ENCODE measurements around the gene COL23A1. TPM values are rescaled to one million over a fixed set of nuclear protein-coding genes. Genes with fewer than 3 reads are reported as not detected.

Gene COL23A1
- total and polyA plus RNA-seq, 5 donors from 2014 or later = not detected

- Histone ChIP-seq H3K4me3 (ENCODE audit: low read depth, low read length) (no peak overlapping the region), H3K36me3 (ENCODE audit: control insufficient read depth, insufficient read depth, low read length) (no peaks in the 10 kb centered on the region), H3K9me3 (ENCODE audit: control insufficient read depth in 2 of 2, low read length in 2 of 2) (no peaks in the 10 kb centered on the region), H3K4me1 (ENCODE audit: control insufficient read depth, insufficient read depth, low read length, poor library complexity, severe bottlenecking) (no peaks in the 10 kb centered on the region), H3K27ac (ENCODE audit: insufficient read depth, low read length, poor library complexity, severe bottlenecking) (no peak overlapping the region), H3K27me3 (ENCODE audit: control insufficient read depth, insufficient read depth, low read length) (no peaks in the 10 kb centered on the region)
- peaks cover 0 to 2% (median 0%) of the 10 kb centered on the region in 7 donors for H3K9me3 Mint-ChIP-seq
- no peak overlapping the region for H3K27ac Mint-ChIP-seq
- H3K4me1 Mint-ChIP-seq = no peaks in the 10 kb centered on the region
- H3K36me3 Mint-ChIP-seq = no peaks in the 10 kb centered on the region
- no peak for DNase-seq
- no peak for ATAC-seq (ENCODE audit: low read depth in 2 of 2)
- no peaks in the 10 kb centered on the region for H3K27me3 Mint-ChIP-seq
- no peak overlapping the region for H3K4me3 Mint-ChIP-seq
Measured at GRCh38 chr5:178273665-178274541, 316.3 kb downstream of the COL23A1 start.

DNA sequence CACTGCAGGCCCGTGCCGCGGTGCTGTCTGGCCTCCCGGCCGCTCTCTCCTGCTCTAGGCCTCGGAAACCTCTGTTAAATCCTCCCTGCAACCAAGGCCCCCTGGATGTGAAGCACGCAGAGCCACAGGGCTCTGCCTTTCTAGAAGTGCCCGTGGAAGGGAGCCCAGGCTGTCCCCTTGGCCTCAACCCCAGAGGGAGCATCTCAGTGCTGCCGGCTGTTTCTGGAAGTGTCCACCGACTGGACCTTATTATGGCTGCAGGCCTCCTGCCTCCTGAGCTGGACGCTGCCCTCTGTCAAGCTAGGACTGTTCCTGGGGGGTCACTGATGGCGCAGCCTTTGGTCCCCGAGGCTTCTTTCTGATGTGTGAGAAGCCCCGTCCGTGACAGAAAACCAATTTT, 317.2 kb downstream of the COL23A1 start:
- Mint-ChIP-seq H3K9me3 (peaks cover 0 to 2% (median 0%) of the 10 kb centered on the region in 7 donors), H3K4me1 (no peaks in the 10 kb centered on the region), H3K27me3 (no peaks in the 10 kb centered on the region), H3K4me3 (no peak overlapping the region), H3K36me3 (no peaks in the 10 kb centered on the region), H3K27ac (no peak overlapping the region)
- Histone ChIP-seq H3K27me3 (ENCODE audit: control insufficient read depth, insufficient read depth, low read length) (no peaks in the 10 kb centered on the region), H3K4me3 (ENCODE audit: low read depth, low read length) (no peak overlapping the region), H3K4me1 (ENCODE audit: control insufficient read depth, insufficient read depth, low read length, poor library complexity, severe bottlenecking) (no peaks in the 10 kb centered on the region), H3K36me3 (ENCODE audit: control insufficient read depth, insufficient read depth, low read length) (no peaks in the 10 kb centered on the region), H3K27ac (ENCODE audit: insufficient read depth, low read length, poor library complexity, severe bottlenecking) (no peak overlapping the region), H3K9me3 (ENCODE audit: control insufficient read depth in 2 of 2, low read length in 2 of 2) (no peaks in the 10 kb centered on the region)
- ATAC-seq (ENCODE audit: low read depth in 2 of 2) (no peak), DNase-seq (no peak)

GRCh38 chr5:178272591-178272990, 317.6 kb downstream of the COL23A1 start:
- H3K27me3 Mint-ChIP-seq = no peaks in the 10 kb centered on the region
- H3K4me1 Mint-ChIP-seq = no peaks in the 10 kb centered on the region
- Histone ChIP-seq H3K4me1 (ENCODE audit: control insufficient read depth, insufficient read depth, low read length, poor library complexity, severe bottlenecking) (no peaks in the 10 kb centered on the region), H3K4me3 (ENCODE audit: low read depth, low read length) (no peak overlapping the region), H3K36me3 (ENCODE audit: control insufficient read depth, insufficient read depth, low read length) (no peaks in the 10 kb centered on the region), H3K27ac (ENCODE audit: insufficient read depth, low read length, poor library complexity, severe bottlenecking) (no peak overlapping the region), H3K27me3 (ENCODE audit: control insufficient read depth, insufficient read depth, low read length) (no peaks in the 10 kb centered on the region), H3K9me3 (ENCODE audit: control insufficient read depth in 2 of 2, low read length in 2 of 2) (no peaks in the 10 kb centered on the region)
- no peak overlapping the region for H3K4me3 Mint-ChIP-seq
- DNase-seq = no peak
- peaks cover 0 to 2% (median 0%) of the 10 kb centered on the region in 7 donors for H3K9me3 Mint-ChIP-seq
- no peak overlapping the region for H3K27ac Mint-ChIP-seq
- ATAC-seq (ENCODE audit: low read depth in 2 of 2) = no peak
- H3K36me3 Mint-ChIP-seq = no peaks in the 10 kb centered on the region

DNA sequence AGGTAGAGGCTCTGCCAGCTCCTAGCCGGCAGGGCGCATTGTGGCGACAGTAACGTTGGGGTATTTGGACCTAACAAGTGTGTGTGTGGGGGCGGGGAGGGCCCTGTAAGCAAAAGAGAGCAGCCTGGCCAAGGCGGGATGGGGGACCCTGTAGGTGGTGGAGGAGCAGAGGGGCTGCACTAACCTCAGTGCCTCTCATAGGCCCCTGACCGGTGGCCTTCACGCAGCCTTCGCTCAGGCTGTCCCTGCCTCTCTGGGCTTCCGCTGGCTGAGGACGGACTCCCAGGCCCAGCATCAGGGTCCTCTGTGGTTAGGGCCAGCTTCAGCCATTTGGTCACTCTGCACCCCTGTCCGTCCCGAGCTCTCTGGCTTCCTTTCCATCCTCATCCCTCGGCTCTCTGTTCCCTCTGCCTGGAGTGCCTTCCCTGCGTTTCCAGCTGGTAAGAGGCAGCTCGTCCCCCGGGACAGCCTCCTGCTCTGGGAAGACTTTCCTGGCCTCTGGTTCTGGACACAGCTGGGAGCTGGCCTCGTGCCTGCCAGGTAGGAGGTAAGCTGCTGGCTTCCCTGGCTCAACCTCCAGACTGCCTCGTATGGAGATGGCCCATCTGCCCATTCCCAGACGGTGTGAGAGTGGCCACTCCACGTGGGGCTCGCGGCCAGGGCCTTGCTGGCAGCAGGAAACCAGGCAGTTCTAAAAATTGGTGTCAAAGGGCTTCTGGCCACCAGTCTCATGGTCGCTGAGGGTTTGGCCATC, 318.3 kb downstream of the COL23A1 start:
- Histone ChIP-seq H3K27ac (ENCODE audit: insufficient read depth, low read length, poor library complexity, severe bottlenecking) (no peak overlapping the region), H3K36me3 (ENCODE audit: control insufficient read depth, insufficient read depth, low read length) (no peaks in the 10 kb centered on the region), H3K27me3 (ENCODE audit: control insufficient read depth, insufficient read depth, low read length) (no peaks in the 10 kb centered on the region), H3K4me1 (ENCODE audit: control insufficient read depth, insufficient read depth, low read length, poor library complexity, severe bottlenecking) (no peaks in the 10 kb centered on the region), H3K4me3 (ENCODE audit: low read depth, low read length) (no peak overlapping the region), H3K9me3 (ENCODE audit: control insufficient read depth in 2 of 2, low read length in 2 of 2) (no peaks in the 10 kb centered on the region)
- no peak overlapping the region for H3K4me3 Mint-ChIP-seq
- H3K27me3 Mint-ChIP-seq = no peaks in the 10 kb centered on the region
- DNase-seq = no peak
- H3K27ac Mint-ChIP-seq = no peak overlapping the region
- ATAC-seq (ENCODE audit: low read depth in 2 of 2) = no peak
- peaks cover 0 to 2% (median 0%) of the 10 kb centered on the region in 7 donors for H3K9me3 Mint-ChIP-seq
- no peaks in the 10 kb centered on the region for H3K36me3 Mint-ChIP-seq
- no peaks in the 10 kb centered on the region for H3K4me1 Mint-ChIP-seq

GRCh38 chr5:178271231-178271630, 319.0 kb downstream of the COL23A1 start:
- H3K9me3 ChIP-seq (ENCODE audit: control insufficient read depth in 2 of 2, low read length in 2 of 2) = no peaks in the 10 kb centered on the region
- DNase-seq (no peak), ATAC-seq (ENCODE audit: low read depth in 2 of 2) (no peak)
- Mint-ChIP-seq H3K36me3 (no peaks in the 10 kb centered on the region), H3K9me3 (peaks cover 0 to 2% (median 0%) of the 10 kb centered on the region in 7 donors), H3K27ac (no peak overlapping the region), H3K27me3 (no peaks in the 10 kb centered on the region), H3K4me3 (no peak overlapping the region), H3K4me1 (no peaks in the 10 kb centered on the region)
- no peak overlapping the region for H3K27ac ChIP-seq (ENCODE audit: insufficient read depth, low read length, poor library complexity, severe bottlenecking)
- no peak overlapping the region for H3K4me3 ChIP-seq (ENCODE audit: low read depth, low read length)
- H3K4me1 ChIP-seq (ENCODE audit: control insufficient read depth, insufficient read depth, low read length, poor library complexity, severe bottlenecking) = no peaks in the 10 kb centered on the region
- no peaks in the 10 kb centered on the region for H3K27me3 ChIP-seq (ENCODE audit: control insufficient read depth, insufficient read depth, low read length)
- H3K36me3 ChIP-seq (ENCODE audit: control insufficient read depth, insufficient read depth, low read length) = no peaks in the 10 kb centered on the region

DNA sequence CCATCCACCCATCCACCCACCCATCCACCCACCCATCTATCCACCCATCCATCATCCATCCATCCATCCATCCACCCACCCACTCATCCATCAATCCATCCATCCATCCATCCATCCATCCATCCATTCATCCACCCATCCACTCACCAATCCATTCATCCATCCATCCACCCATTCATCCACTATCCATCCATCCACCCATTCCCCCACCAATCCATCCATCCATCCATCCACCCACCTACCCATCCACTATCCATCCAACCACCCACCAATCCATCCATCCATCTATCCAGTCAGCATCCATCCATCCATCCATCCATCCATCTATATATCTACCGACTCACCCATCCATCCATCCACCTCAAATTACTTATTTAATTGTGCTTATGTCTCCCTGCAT, 320.7 kb downstream of the COL23A1 start:
- no peak for DNase-seq
- Mint-ChIP-seq H3K9me3 (peaks cover 0 to 2% (median 0%) of the 10 kb centered on the region in 7 donors), H3K4me1 (no peaks in the 10 kb centered on the region), H3K27ac (no peak overlapping the region), H3K36me3 (no peaks in the 10 kb centered on the region), H3K4me3 (no peak overlapping the region), H3K27me3 (peaks cover 4% of the 10 kb centered on the region)
- Histone ChIP-seq H3K4me1 (ENCODE audit: control insufficient read depth, insufficient read depth, low read length, poor library complexity, severe bottlenecking) (no peaks in the 10 kb centered on the region), H3K36me3 (ENCODE audit: control insufficient read depth, insufficient read depth, low read length) (no peaks in the 10 kb centered on the region), H3K27ac (ENCODE audit: insufficient read depth, low read length, poor library complexity, severe bottlenecking) (no peak overlapping the region), H3K9me3 (ENCODE audit: control insufficient read depth in 2 of 2, low read length in 2 of 2) (no peaks in the 10 kb centered on the region), H3K4me3 (ENCODE audit: low read depth, low read length) (no peak overlapping the region), H3K27me3 (ENCODE audit: control insufficient read depth, insufficient read depth, low read length) (no peaks in the 10 kb centered on the region)
- no peak for ATAC-seq (ENCODE audit: low read depth in 2 of 2)

DNA sequence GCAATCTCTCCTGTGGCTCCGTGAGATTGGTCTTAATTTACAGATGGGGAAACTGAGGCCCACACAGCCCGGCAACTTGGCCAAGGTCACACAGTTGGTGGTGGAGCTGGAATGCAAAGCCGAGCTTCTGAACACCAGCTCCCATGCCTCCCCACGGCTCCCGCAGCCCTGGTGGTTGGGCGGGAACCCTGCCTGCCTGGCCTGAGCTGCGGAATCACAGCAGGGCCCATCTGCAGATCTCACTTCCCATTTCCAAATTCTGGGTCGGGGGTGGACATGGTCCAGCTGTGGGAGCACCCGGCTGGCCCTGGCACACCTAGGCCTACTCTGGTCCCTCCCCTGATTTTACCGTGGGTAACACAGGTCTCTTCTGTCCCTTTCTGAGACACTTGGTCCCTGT, 322.3 kb downstream of the COL23A1 start:
- peaks cover 0 to 2% (median 0%) of the 10 kb centered on the region in 7 donors for H3K9me3 Mint-ChIP-seq
- no peaks in the 10 kb centered on the region for H3K4me1 Mint-ChIP-seq
- no peak for DNase-seq
- H3K9me3 ChIP-seq (ENCODE audit: control insufficient read depth in 2 of 2, low read length in 2 of 2) = no peaks in the 10 kb centered on the region
- H3K27me3 Mint-ChIP-seq = peaks cover 4% of the 10 kb centered on the region
- no peak overlapping the region for H3K27ac ChIP-seq (ENCODE audit: insufficient read depth, low read length, poor library complexity, severe bottlenecking)
- no peak overlapping the region for H3K27ac Mint-ChIP-seq
- ATAC-seq (ENCODE audit: low read depth in 2 of 2) = no peak
- H3K4me3 Mint-ChIP-seq = no peak overlapping the region
- no peaks in the 10 kb centered on the region for H3K27me3 ChIP-seq (ENCODE audit: control insufficient read depth, insufficient read depth, low read length)
- H3K36me3 ChIP-seq (ENCODE audit: control insufficient read depth, insufficient read depth, low read length) = no peaks in the 10 kb centered on the region
- H3K4me3 ChIP-seq (ENCODE audit: low read depth, low read length) = no peak overlapping the region
- no peaks in the 10 kb centered on the region for H3K4me1 ChIP-seq (ENCODE audit: control insufficient read depth, insufficient read depth, low read length, poor library complexity, severe bottlenecking)
- no peaks in the 10 kb centered on the region for H3K36me3 Mint-ChIP-seq

Data from CD4-positive, CD25-positive, alpha-beta regulatory T cell (primary cell).